ENCODE results near the gene WDR45B. TPM values are rescaled to one million over a fixed set of nuclear protein-coding genes. Genes with fewer than 3 reads are reported as not detected.

Gene WDR45B
- total RNA-seq, 1 donor from 2014 or later = 74.0 TPM

DNA sequence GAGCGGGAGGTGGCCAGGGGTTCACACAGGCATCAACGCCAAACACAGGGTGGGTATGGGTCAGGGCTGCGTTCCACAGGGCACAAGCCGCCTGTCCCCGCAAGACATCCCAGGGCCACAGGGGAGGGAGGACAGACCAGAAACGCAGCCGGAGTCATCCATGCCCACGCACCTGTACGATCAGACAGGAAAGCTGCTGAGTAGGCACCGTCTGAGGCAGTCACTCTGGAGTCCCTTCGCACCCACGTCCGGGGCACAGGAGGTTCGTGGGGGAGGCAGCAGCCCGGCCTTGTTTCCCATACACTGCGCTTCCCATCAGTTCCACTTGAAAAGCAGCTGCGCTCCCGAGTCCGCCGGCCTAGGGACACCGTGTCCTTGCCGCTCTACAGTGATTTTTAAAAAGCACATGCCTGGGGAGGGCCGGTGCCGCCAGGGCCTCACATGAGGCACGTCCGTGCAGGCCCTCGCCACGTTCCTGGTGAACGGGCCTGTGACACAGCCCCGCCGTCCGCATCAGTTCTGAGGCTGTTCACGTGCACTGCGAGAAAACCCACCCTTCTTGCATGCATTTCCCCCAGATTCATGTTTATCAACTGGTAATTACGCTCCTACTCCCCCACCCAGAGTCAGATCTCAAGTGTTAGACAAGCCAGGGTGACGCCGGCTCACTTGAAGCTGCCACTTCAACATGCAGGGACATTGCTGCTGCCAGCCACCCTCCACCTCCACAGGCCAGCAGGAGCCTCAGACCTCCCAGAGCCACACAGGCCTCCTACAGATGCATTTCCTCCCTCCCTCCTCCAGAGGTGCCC lies 34.8 kb downstream of the WDR45B start:
- peak overlapping the region; percentile 70 for H3K27ac Mint-ChIP-seq
- H3K9me3 Mint-ChIP-seq = no peaks in the 10 kb centered on the region
- peaks cover 33% of the 10 kb centered on the region for H3K36me3 Mint-ChIP-seq
- H3K4me1 Mint-ChIP-seq (ENCODE audit: unreplicated experiment) = peaks cover 9% of the 10 kb centered on the region
- TF ChIP-seq, protein P1, sequence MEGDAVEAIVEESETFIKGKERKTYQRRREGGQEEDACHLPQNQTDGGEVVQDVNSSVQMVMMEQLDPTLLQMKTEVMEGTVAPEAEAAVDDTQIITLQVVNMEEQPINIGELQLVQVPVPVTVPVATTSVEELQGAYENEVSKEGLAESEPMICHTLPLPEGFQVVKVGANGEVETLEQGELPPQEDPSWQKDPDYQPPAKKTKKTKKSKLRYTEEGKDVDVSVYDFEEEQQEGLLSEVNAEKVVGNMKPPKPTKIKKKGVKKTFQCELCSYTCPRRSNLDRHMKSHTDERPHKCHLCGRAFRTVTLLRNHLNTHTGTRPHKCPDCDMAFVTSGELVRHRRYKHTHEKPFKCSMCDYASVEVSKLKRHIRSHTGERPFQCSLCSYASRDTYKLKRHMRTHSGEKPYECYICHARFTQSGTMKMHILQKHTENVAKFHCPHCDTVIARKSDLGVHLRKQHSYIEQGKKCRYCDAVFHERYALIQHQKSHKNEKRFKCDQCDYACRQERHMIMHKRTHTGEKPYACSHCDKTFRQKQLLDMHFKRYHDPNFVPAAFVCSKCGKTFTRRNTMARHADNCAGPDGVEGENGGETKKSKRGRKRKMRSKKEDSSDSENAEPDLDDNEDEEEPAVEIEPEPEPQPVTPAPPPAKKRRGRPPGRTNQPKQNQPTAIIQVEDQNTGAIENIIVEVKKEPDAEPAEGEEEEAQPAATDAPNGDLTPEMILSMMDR (conservative IDR thresholded peaks at IDR 0.05) = no peak
- H3K27me3 Mint-ChIP-seq = no peaks in the 10 kb centered on the region
- no peak for DNase-seq (ENCODE audit: extremely low spot score, unreplicated experiment)
- H3K4me3 Mint-ChIP-seq = no peak overlapping the region

DNA sequence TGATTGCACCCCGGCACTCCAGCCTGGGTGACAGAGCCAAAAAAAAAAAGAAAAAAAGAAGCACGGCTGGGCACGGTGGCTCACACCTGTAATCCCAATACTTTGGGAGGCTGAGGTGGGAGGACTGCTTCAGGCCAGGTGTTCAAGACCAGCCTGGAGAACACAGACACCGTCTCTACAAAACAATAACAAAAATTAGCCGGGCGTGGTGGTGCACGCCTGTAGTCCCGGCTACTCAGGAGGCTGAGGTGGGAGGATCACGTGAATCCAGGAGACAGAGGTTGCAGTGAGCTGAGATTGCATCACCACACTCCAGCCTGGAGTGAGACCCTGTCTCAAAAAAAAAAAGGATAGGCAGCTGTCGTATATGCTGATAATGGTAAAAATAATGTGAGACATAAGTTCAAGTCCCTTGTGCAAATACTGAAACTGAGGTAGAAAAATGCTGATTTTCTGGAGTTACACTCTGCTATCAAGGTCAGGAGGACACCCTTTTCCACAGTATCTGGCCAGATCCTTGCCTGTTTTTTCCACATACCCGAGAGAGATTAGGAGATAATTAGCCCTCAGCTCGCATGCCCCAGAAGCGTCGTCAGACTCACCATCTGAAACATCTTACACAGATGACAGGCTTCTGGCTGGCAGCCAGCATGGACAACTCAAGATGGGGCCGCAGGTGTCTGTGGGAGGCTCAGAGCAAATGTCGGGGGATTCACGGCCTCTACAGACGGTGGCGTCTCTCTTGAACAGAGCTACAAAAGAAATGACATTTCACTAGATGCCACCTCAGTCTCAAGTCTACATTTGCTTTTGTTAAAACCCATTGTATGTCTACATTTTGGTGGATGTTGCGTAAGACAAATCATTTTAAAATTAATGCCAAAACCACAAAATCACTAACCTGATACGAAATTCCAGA lies 36.8 kb downstream of the WDR45B start:
- TF ChIP-seq, protein P1 (conservative IDR thresholded peaks at IDR 0.05) = no peak
- DNase-seq (ENCODE audit: extremely low spot score, unreplicated experiment) = no peak
- Mint-ChIP-seq H3K27me3 (no peaks in the 10 kb centered on the region), H3K27ac (peak overlapping the region; percentile 14), H3K9me3 (no peaks in the 10 kb centered on the region), H3K36me3 (peaks cover 36% of the 10 kb centered on the region), H3K4me1 (ENCODE audit: unreplicated experiment) (peaks cover 9% of the 10 kb centered on the region), H3K4me3 (peak overlapping the region; percentile 37)

DNA sequence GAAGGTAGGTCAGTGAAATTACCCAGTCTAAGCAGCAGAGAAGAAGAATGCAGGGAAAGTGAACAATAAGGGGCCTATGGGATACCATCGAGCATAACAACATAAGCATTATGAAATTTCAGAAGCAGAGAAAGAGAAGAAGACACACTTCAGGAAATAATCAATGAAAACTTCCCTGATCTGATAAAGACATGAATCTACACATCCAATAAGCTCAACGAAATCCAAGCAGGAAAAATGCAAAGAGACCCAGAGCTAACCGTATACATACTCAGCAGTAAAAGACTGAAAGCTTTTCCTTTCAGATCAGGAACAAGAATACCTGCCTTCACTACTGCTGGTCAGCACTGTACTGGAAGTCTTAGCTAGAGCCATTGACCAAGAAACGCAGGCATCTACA lies 38.6 kb downstream of the WDR45B start:
- H3K27ac Mint-ChIP-seq = peak overlapping the region; percentile 6
- H3K4me1 Mint-ChIP-seq (ENCODE audit: unreplicated experiment) = peaks cover 9% of the 10 kb centered on the region
- no peak overlapping the region for H3K4me3 Mint-ChIP-seq
- no peak for DNase-seq (ENCODE audit: extremely low spot score, unreplicated experiment)
- H3K9me3 Mint-ChIP-seq = no peaks in the 10 kb centered on the region
- TF ChIP-seq, protein P1 (conservative IDR thresholded peaks at IDR 0.05) = no peak
- H3K27me3 Mint-ChIP-seq = no peaks in the 10 kb centered on the region
- H3K36me3 Mint-ChIP-seq = peaks cover 42% of the 10 kb centered on the region

GRCh38 chr17:82608816-82609215 lies 39.4 kb downstream of the WDR45B start:
- Mint-ChIP-seq H3K27ac (no peak overlapping the region), H3K27me3 (no peaks in the 10 kb centered on the region), H3K36me3 (peaks cover 48% of the 10 kb centered on the region), H3K9me3 (no peaks in the 10 kb centered on the region), H3K4me3 (no peak overlapping the region), H3K4me1 (ENCODE audit: unreplicated experiment) (peaks cover 9% of the 10 kb centered on the region)
- TF ChIP-seq, protein P1 (conservative IDR thresholded peaks at IDR 0.05) = no peak
- DNase-seq (ENCODE audit: extremely low spot score, unreplicated experiment) = no peak

GRCh38 chr17:82605939-82606600 lies 42.2 kb downstream of the WDR45B start:
- TF ChIP-seq, protein P1 (conservative IDR thresholded peaks at IDR 0.05) = no peak
- H3K27ac Mint-ChIP-seq = no peak overlapping the region
- H3K4me1 Mint-ChIP-seq (ENCODE audit: unreplicated experiment) = no peaks in the 10 kb centered on the region
- H3K27me3 Mint-ChIP-seq = no peaks in the 10 kb centered on the region
- no peak overlapping the region for H3K4me3 Mint-ChIP-seq
- no peaks in the 10 kb centered on the region for H3K9me3 Mint-ChIP-seq
- DNase-seq (ENCODE audit: extremely low spot score, unreplicated experiment) = no peak
- H3K36me3 Mint-ChIP-seq = peaks cover 50% of the 10 kb centered on the region

All from type B pancreatic cell (in vitro differentiated cells).